Heart left ventricle (tissue), 16 donors: ENCODE data around the gene SERPINI2. TPM values are rescaled to one million over a fixed set of nuclear protein-coding genes. Genes with fewer than 3 reads are reported as not detected.

ENCODE experiments used
- ATAC-seq, 4 donors: fragments of 200-7000 bp; cut with Tn5 transposase; one replicate each; pipeline ENCODE4 v1.9.1; 2020 to 2022; ENCODE audit warnings: moderate library complexity in 4 of 4, mild to moderate bottlenecking in 3 of 4, moderate number of reproducible peaks in 1 of 4
- DNase-seq, 5 donors: peaks; one replicate each; pipeline ENCODE4 v3.0.0-alpha.2; 2020
- H3K27ac ChIP-seq, 12 donors: fragments of 200-600 bp; sonication (generic) in 4 of 12; one replicate each; pipeline versions ENCODE4 v1.5.0 to v1.8.0; 2016 to 2022; ENCODE audit warnings: mild to moderate bottlenecking in 2 of 12
- H3K27me3 ChIP-seq, 9 donors: fragments of 200-600 bp; sonication (generic) in 2 of 9; one replicate each; pipeline versions ENCODE4 v1.5.1 to v1.8.0; 2016 to 2022; ENCODE audit warnings: mild to moderate bottlenecking in 3 of 9
- H3K36me3 ChIP-seq, 9 donors: fragments of 200-600 bp; sonication (generic) in 2 of 9; one replicate each; pipeline versions ENCODE4 v1.5.0 to v1.8.0; 2018 to 2022; ENCODE audit warnings: mild to moderate bottlenecking in 2 of 9
- H3K4me1 ChIP-seq, 12 donors: fragments of 200-600 bp; sonication (generic) in 4 of 12; one replicate each; pipeline versions ENCODE4 v1.5.0 to v1.8.0; 2016 to 2022; ENCODE audit warnings: mild to moderate bottlenecking in 3 of 12
- H3K4me3 ChIP-seq, 12 donors: fragments of 200-600 bp; sonication (generic) in 4 of 12; one replicate each; pipeline versions ENCODE4 v1.5.0 to v1.8.0; 2017 to 2022; ENCODE audit warnings: mild to moderate bottlenecking in 9 of 12, moderate library complexity in 4 of 12
- H3K9me3 ChIP-seq, 12 donors: fragments of 200-600 bp; sonication (generic) in 4 of 12; one replicate each; pipeline versions ENCODE4 v1.5.0 to v1.8.0; 2016 to 2022; ENCODE audit warnings: mild to moderate bottlenecking in 1 of 12
- CTCF ChIP-seq, 12 donors: fragments of 200-600 bp; sonication (generic) in 4 of 12; IDR thresholded peaks; one replicate each; pipeline versions ENCODE4 v1.5.0 to v1.8.0; 2018 to 2022; ENCODE audit warnings: antibody characterized with exemption in 12 of 12, mild to moderate bottlenecking in 5 of 12
- POLR2A ChIP-seq, 2 donors: fragments of 450-650 bp; IDR thresholded peaks; one replicate each; pipeline ENCODE4 v1.6.1; 2017; ENCODE audit warnings: antibody characterized with exemption in 2 of 2, mild to moderate bottlenecking in 2 of 2, moderate library complexity in 2 of 2
- WGBS, 4 donors: extraction: QIAGEN DNeasy Blood & Tissue Kit in 2 of 4; methylation state at CpG; one replicate each; pipeline versions ENCODE4 v1.1.5 to v1.1.7; 2013 to 2018; 5-methylcytosine and 5-hydroxymethylcytosine counted together
- intact Hi-C, 10 donors: fragments of 100-400 bp; cut with DNase I; formaldehyde crosslinking; loops; one replicate each; pipeline versions ENCODE4 v1.11.1 to v1.14.2; 2022
- polyA plus RNA-seq, 2 donors: library from polyadenylated mRNA; stranded (reverse); fragments of 200-250 nt; gene quantifications; one replicate each; pipeline ENCODE4 v1.2.3, GENCODE V29; 2013
- total RNA-seq, 9 donors: library from RNA; depleted of rRNA in 2 of 9; stranded (reverse); fragments of >200 nt in 2 of 9; fragmentation: NEBNext Ultra II Directional in 3 of 9; extraction: Animal tissue kit (Norgen Biotek cat#: 25700) in 3 of 9; gene quantifications; one replicate each; pipeline versions ENCODE4 v1.1.0 to v1.2.4, GENCODE V29; 2016 to 2023
- donor health status: ischemic (EF 13 %, LVEDD 7.1; RV severe dilation, severe dysfunction).
- donor health status: healthy with polysubstance abuse.
- donor health status: DM: no; HTN: yes; CAD: no.
- donor health status: DM: no; HTN: no; CAD: no.
- donor health status: ischemic (EF 25% LVEDD 6.9; RV normal size, moderate dysfunction).
- donor health status: ischemic (EF 25% LVEDD 5.7; RV mildly dilated, moderate dysfunction).
- donor health status: healthy.
- donor health status: DM: yes; HTN: yes; CAD: no.
- donor health status: ischemic (EF 35%, LVEDD 5.7; RV mildly dilated, moderate dysfunction).
- donor health status: nonischemic (EF 11% LVEDD 7.7; RV severe dilation, severe dysfunction).
- donor health status: DM: yes; HTN: yes; CAD: no.
- donor health status: PGD.
- donor health status: ischemic (EF 29% LVEDD 5.4; RV normal size, mild dysfunction).
- donor health status: nonischemic (EF 23%, LVEDD 6.1; RV moderate dilation, normal function).

Gene SERPINI2
- total and polyA plus RNA-seq, 11 donors, result 0.30 to 0.58 TPM; not detected in 9

- 76 to 86% (median 83%) methylated on average over 5 of the region's 5 CpGs for WGBS, 4 donors
Measured at GRCh38 chr3:167467848-167468611, 5.8 kb downstream of the SERPINI2 start.

GRCh38 chr3:167466966-167467365, 6.9 kb downstream of the SERPINI2 start:
- H3K36me3 ChIP-seq, result no peaks in the 10 kb centered on the region
- ATAC-seq, result no peak
- TF ChIP-seq POLR2A (IDR thresholded peaks at IDR 0.05), result no peak
- no peaks in the 10 kb centered on the region for H3K27me3 ChIP-seq
- H3K4me3 ChIP-seq, result no peak overlapping the region
- no peaks in the 10 kb centered on the region for H3K9me3 ChIP-seq
- no peak for DNase-seq
- H3K27ac ChIP-seq, result no peak overlapping the region
- no peaks in the 10 kb centered on the region for H3K4me1 ChIP-seq
- intact Hi-C loops, result no loop called here

More at GRCh38 chr3:167467848-167468611, 5.8 kb downstream of the SERPINI2 start:
- Histone ChIP-seq H3K4me1 (no peaks in the 10 kb centered on the region), H3K36me3 (no peaks in the 10 kb centered on the region), H3K27ac (no peak overlapping the region), H3K9me3 (no peaks in the 10 kb centered on the region), H3K4me3 (no peak overlapping the region), H3K27me3 (no peaks in the 10 kb centered on the region)
- intact Hi-C loops, result no loop called here
- TF ChIP-seq CTCF (IDR thresholded peaks at IDR 0.05), result no peak
- TF ChIP-seq POLR2A (IDR thresholded peaks at IDR 0.05), result no peak
- no peak for ATAC-seq
- DNase-seq, result no peak

- ATAC-seq, result no peak
- intact Hi-C loops, result no loop called here
- 71 to 81% (median 79%) methylated on average over 6 of the region's 6 CpGs for WGBS, 4 donors
Measured at GRCh38 chr3:167456157-167456799, 17.6 kb downstream of the SERPINI2 start.

GRCh38 chr3:167453815-167454214, 20.0 kb downstream of the SERPINI2 start:
- TF ChIP-seq POLR2A (IDR thresholded peaks at IDR 0.05), result no peak
- no peak for TF ChIP-seq CTCF (IDR thresholded peaks at IDR 0.05)
- intact Hi-C loops, result no loop called here
- 80 to 90% (median 86%) methylated on average over 2 of the region's 2 CpGs for WGBS, 4 donors

More at GRCh38 chr3:167456157-167456799, 17.6 kb downstream of the SERPINI2 start:
- H3K4me3 ChIP-seq, result no peak overlapping the region
- no peaks in the 10 kb centered on the region for H3K27me3 ChIP-seq
- no peak overlapping the region for H3K27ac ChIP-seq
- H3K9me3 ChIP-seq, result no peaks in the 10 kb centered on the region
- no peak for DNase-seq
- TF ChIP-seq POLR2A (IDR thresholded peaks at IDR 0.05) (no peak), CTCF (IDR thresholded peaks at IDR 0.05) (no peak)
- H3K4me1 ChIP-seq, result no peaks in the 10 kb centered on the region
- H3K36me3 ChIP-seq, result no peaks in the 10 kb centered on the region

More at GRCh38 chr3:167453815-167454214, 20.0 kb downstream of the SERPINI2 start:
- H3K27ac ChIP-seq, result no peak overlapping the region
- no peak overlapping the region for H3K4me3 ChIP-seq
- H3K9me3 ChIP-seq, result no peaks in the 10 kb centered on the region
- H3K27me3 ChIP-seq, result no peaks in the 10 kb centered on the region
- H3K36me3 ChIP-seq, result no peaks in the 10 kb centered on the region
- H3K4me1 ChIP-seq, result no peaks in the 10 kb centered on the region
- DNase-seq (no peak), ATAC-seq (no peak)
